Activated T-cell treated with anti-CD3 and anti-CD28 coated beads for 24 hours (primary cell): ENCODE measurements around the gene PPP1R37.

Experiments used
- DNase-seq: peaks from one replicate; pipeline ENCODE4 v3.0.0-alpha.2; 2020; ENCODE audit warnings: low read depth

PPP1R37 gene

GRCh38 chr19:45170146-45171106 is 77.4 kb downstream of the PPP1R37 start:
- no peak for DNase-seq

- DNase-seq, result no peak
These were observed 78.2 kb downstream of the PPP1R37 start for GRCh38 chr19:45171211-45171623.

- DNase-seq, result no peak
These were observed 79.2 kb downstream of the PPP1R37 start for GRCh38 chr19:45172173-45172572.

GRCh38 chr19:45172611-45173208 is 79.7 kb downstream of the PPP1R37 start:
- no peak for DNase-seq

GRCh38 chr19:45173816-45174215 is 80.8 kb downstream of the PPP1R37 start:
- DNase-seq, result no peak

- no peak for DNase-seq
These were observed 82.8 kb downstream of the PPP1R37 start for GRCh38 chr19:45175515-45176345.

- no peak for DNase-seq
These were observed 84.9 kb downstream of the PPP1R37 start, which contains the start of gene TRAPPC6A for GRCh38 chr19:45177817-45178261. Gene TRAPPC6A (minus strand): TSS chr19:45178237. CDS start chr19:45178218, 19 bp downstream.

- DNase-seq, result peak; percentile 99
These were observed 85.5 kb downstream of the PPP1R37 start, which contains the start of gene BLOC1S3 for GRCh38 chr19:45178262-45179071. Gene BLOC1S3 (plus strand): TSS chr19:45178784. CDS start chr19:45179297, 513 bp downstream.

- no peak for DNase-seq
These were observed 86.3 kb downstream of the PPP1R37 start for GRCh38 chr19:45179072-45179891.

GRCh38 chr19:45179892-45180370 is 87.0 kb downstream of the PPP1R37 start:
- no peak for DNase-seq

- no peak for DNase-seq
These were observed 88.0 kb downstream of the PPP1R37 start for GRCh38 chr19:45180936-45181335.

- no peak for DNase-seq
These were observed 89.8 kb downstream of the PPP1R37 start for GRCh38 chr19:45182758-45183157.

GRCh38 chr19:45184115-45184514 is 91.1 kb downstream of the PPP1R37 start:
- DNase-seq, result no peak

- no peak for DNase-seq
These were observed 93.7 kb downstream of the PPP1R37 start for GRCh38 chr19:45186509-45187334.

GRCh38 chr19:45187421-45188100 is 94.6 kb downstream of the PPP1R37 start:
- no peak for DNase-seq

GRCh38 chr19:45189971-45190370 is 97.0 kb downstream of the PPP1R37 start:
- no peak for DNase-seq

- DNase-seq, result no peak
These were observed 98.4 kb downstream of the PPP1R37 start for GRCh38 chr19:45191375-45191774.

- no peak for DNase-seq
These were observed 102.8 kb downstream of the PPP1R37 start for GRCh38 chr19:45195764-45196163.
